ENCODE results near the gene DDX11. TPM values are rescaled to one million over a fixed set of nuclear protein-coding genes. Genes with fewer than 3 reads are reported as not detected.
"Not testable (repeated sequence)": the region's sequence is repeated elsewhere in the genome, so short reads cannot be mapped to it uniquely, and the experiment has no call there.

The DDX11 gene
- total and polyA plus RNA-seq, 12 donors, result 4.9 to 49.1 (median 17.0) TPM

DNA sequence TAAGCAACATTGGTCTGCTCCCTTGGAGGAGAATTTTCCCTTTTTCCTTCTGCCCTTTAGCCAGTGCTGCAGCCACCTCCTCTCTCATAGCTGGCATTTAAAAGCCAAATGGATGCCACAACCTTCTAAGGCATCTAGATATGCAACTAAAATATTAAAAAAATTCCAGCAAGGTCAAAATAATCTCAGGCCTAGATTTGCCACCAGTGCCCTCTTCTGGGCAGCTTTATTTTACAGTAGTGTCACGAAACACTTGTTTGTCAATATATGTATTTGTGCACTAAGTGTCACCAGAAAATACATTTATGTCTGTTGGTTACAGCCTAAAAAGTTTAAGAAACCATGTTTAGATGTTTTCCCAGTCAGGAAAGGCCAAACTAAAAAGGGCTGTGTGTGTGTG lies 19.7 kb upstream of the DDX11 start:
- H3K9me3 ChIP-seq (replicated peaks in 1 of 3); H3K27me3 ChIP-seq; intact Hi-C loops (cut with DNase I); H3K27ac ChIP-seq; H3K4me1 ChIP-seq (replicated peaks in 1 of 2); H3K4me3 ChIP-seq; H3K36me3 ChIP-seq (replicated peaks in 1 of 2): not testable (repeated sequence)
- peak in 1 of 7 donors; percentile 21 for DNase-seq
- WGBS, 4 donors, result 48 to 80% (median 65%) methylated on average over 1 of the region's 1 CpG
- TF ChIP-seq, protein P1, sequence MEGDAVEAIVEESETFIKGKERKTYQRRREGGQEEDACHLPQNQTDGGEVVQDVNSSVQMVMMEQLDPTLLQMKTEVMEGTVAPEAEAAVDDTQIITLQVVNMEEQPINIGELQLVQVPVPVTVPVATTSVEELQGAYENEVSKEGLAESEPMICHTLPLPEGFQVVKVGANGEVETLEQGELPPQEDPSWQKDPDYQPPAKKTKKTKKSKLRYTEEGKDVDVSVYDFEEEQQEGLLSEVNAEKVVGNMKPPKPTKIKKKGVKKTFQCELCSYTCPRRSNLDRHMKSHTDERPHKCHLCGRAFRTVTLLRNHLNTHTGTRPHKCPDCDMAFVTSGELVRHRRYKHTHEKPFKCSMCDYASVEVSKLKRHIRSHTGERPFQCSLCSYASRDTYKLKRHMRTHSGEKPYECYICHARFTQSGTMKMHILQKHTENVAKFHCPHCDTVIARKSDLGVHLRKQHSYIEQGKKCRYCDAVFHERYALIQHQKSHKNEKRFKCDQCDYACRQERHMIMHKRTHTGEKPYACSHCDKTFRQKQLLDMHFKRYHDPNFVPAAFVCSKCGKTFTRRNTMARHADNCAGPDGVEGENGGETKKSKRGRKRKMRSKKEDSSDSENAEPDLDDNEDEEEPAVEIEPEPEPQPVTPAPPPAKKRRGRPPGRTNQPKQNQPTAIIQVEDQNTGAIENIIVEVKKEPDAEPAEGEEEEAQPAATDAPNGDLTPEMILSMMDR (IDR thresholded peaks at IDR 0.05), result peak in 2 of 6 experiments; percentile 17 to 34

- H3K4me3 ChIP-seq, result no peak overlapping the region
- DNase-seq, result no peak
- intact Hi-C loops (cut with DNase I), result no loop called here
- no peaks in the 10 kb centered on the region for H3K4me1 ChIP-seq (replicated peaks in 1 of 2)
- H3K27me3 ChIP-seq, result no peaks in the 10 kb centered on the region
- no peak overlapping the region for H3K27ac ChIP-seq
- H3K36me3 ChIP-seq (replicated peaks in 1 of 2), result no peaks in the 10 kb centered on the region
- no peaks in the 10 kb centered on the region for H3K9me3 ChIP-seq (replicated peaks in 1 of 3)
- TF ChIP-seq, protein P1 (IDR thresholded peaks at IDR 0.05), result no peak
- TF ChIP-seq POLR2A (IDR thresholded peaks at IDR 0.05), result no peak
- 74 to 88% (median 83%) methylated on average over 4 of the region's 4 CpGs for WGBS, 4 donors
Observed at GRCh38 chr12:31057671-31058070, 16.0 kb upstream of the DDX11 start.

GRCh38 chr12:31066196-31066595 lies 7.5 kb upstream of the DDX11 start:
- H3K36me3 ChIP-seq (replicated peaks in 1 of 2); H3K27ac ChIP-seq; DNase-seq; H3K27me3 ChIP-seq; H3K4me3 ChIP-seq; intact Hi-C loops (cut with DNase I); H3K9me3 ChIP-seq (replicated peaks in 1 of 3); H3K4me1 ChIP-seq (replicated peaks in 1 of 2): not testable (repeated sequence)
- WGBS, 4 donors, result 47 to 77% (median 60%) methylated on average over 3 of the region's 3 CpGs

DNA sequence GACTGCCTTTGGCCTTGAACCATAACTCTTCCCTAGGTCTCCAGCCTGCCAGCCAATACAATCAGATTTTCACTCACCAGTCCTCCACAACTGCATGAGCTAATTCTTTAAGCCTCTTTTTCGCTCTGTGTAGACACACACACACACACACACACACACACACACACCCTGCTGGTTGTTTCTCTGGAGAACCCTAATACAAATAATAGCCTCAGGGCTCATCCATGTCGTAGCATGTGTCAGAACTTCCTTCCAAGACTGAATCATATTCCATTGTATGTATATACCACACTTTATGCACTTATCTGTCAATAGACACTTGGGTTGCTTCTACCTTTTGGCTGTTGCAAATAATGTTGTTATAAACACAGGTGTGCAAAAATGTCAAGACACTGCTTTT lies 6.0 kb upstream of the DDX11 start:
- H3K27me3 ChIP-seq; H3K9me3 ChIP-seq (replicated peaks in 1 of 3); intact Hi-C loops (cut with DNase I); DNase-seq; H3K4me3 ChIP-seq; H3K4me1 ChIP-seq (replicated peaks in 1 of 2); H3K36me3 ChIP-seq (replicated peaks in 1 of 2); H3K27ac ChIP-seq: not testable (repeated sequence)
- 71 to 92% (median 83%) methylated on average over 2 of the region's 2 CpGs for whole genome bisulfite sequencing, 4 donors

DNA sequence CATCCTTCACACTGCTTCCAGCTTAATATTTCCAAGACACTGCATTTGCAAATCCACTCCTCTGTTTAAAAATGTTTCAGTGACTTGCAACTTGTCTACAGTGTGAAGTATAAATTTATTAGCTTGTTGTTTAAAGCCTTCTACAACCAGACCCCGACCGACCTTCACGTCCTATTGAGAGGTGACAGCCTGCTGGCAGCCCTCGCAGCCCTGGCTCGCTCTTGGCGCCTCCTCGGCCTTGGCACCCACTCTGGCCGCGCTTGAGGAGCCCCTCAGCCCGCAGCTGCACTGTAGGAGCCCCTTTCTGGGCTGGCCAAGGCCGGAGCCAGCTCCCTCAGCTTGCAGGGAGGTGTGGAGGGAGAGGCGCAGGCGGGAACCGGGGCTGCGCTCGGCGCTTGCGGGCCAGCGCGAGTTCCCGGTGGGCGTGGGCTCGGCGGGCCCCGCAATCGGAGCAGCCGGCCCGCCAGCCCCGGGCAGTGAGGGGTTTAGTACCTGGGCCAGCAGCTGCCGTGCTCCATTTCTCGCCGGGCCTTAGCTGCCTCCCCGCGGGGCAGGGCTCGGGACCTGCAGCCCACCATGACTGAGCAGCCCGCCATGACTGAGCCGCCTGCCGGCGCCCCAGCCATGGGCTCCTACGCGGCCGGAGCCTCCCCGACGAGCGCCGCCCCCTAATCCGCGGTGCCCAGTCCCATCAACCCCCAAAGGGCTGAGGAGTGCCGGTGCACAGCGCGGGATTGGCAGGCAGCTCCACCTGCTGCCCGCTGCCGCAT lies 2.5 kb upstream of the DDX11 start:
- H3K4me1 ChIP-seq (replicated peaks in 1 of 2); DNase-seq; H3K27ac ChIP-seq; H3K36me3 ChIP-seq (replicated peaks in 1 of 2); H3K27me3 ChIP-seq; intact Hi-C loops (cut with DNase I); H3K9me3 ChIP-seq (replicated peaks in 1 of 3); H3K4me3 ChIP-seq: not testable (repeated sequence)
- 86 to 95% (median 94%) methylated on average over 9 to 43 of the region's 53 CpGs for WGBS, 4 donors

DNA sequence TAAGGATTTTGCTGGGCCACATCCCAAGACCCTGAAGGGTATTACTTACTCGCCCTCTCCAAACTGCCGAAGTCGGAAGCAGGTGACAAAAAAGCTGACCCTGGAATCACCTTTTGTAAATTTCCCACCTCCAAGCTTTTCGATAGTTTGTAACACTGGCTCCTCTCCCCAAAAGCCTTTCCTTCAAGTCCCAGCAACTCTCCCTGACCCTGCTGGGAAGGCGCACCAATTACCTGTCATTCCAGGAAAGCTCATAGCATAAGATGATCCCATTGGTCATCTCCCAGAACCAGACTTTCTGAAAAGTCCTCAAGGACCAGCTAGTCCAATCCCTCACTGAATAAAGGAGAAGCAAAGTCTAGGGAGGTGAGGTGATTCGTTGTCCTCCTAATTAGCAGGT lies 698 bp upstream of the DDX11 start:
- intact Hi-C loops (cut with DNase I); H3K9me3 ChIP-seq (replicated peaks in 1 of 3); H3K4me1 ChIP-seq (replicated peaks in 1 of 2); H3K27ac ChIP-seq; DNase-seq; H3K27me3 ChIP-seq; H3K36me3 ChIP-seq (replicated peaks in 1 of 2): not testable (repeated sequence)
- H3K4me3 ChIP-seq, result peak overlapping the region in 1 of 4 donors; percentile 79
- WGBS, 4 donors, result 52 to 83% (median 70%) methylated on average over 5 to 6 of the region's 6 CpGs
